Measurements from ENCODE around the gene PARVB.

GRCh38 chr22:44033287-44033686, 9.2 kb downstream of the PARVB start:
- TF ChIP-seq CTCF (IDR thresholded peaks at IDR 0.05 in 4 of 5, conservative IDR thresholded peaks at IDR 0.05 in 1 of 5) (no peak), POLR2A (IDR thresholded peaks at IDR 0.05) (no peak)

Data from gastrocnemius medialis (tissue), 4 donors.